Endothelial cell of umbilical vein (primary cell): ENCODE data around the gene TESPA1. TPM values are rescaled to one million over a fixed set of nuclear protein-coding genes. Genes with fewer than 3 reads are reported as not detected.

Experiments used
- BruUV-seq: library from RNA; stranded (reverse); fragments of 400-500 nt; replicated peaks from 2 replicates; lab custom pipeline; 2021; lab: Mats Ljungman, UMichigan
- CTCF ChIA-PET: fragments of 300-600, 350-600 bp; sonication (Branson Sonifier 250); formaldehyde crosslinking; loops from one replicate; lab custom pipeline; 2021; ENCODE audit warnings: antibody characterized with exemption, inconsistent platforms; lab: Charles Lee
- POLR2A ChIA-PET: fragments of 300-600, 350-600 bp; sonication (Branson Sonifier 250); formaldehyde crosslinking; loops from one replicate; lab custom pipeline; 2021; ENCODE audit warnings: antibody characterized with exemption, inconsistent platforms; lab: Charles Lee
- DNase-seq: peaks from one replicate; pipeline ENCODE4 v3.0.0-alpha.2; 2011; ENCODE audit warnings: low read depth, low spot score
- FAIRE-seq: peaks from 2 replicates; lab custom pipeline; 2011; peaks lifted over from hg19 to GRCh38; lab: Jason Lieb, UNC
- H2AFZ ChIP-seq: 2 replicates; pipeline ENCODE4 v1.6.0; 2012; ENCODE audit warnings: low read depth, low read length, control low read depth, inconsistent platforms
- H3K27ac ChIP-seq: 2 replicates; pipeline ENCODE4 v1.5.1; 2011; ENCODE audit warnings: low read depth, mild to moderate bottlenecking, control low read depth, low read length, moderate library complexity; ENCODE audit not compliant: insufficient read depth
- H3K27me3 ChIP-seq, 2 experiments: 2 replicates each; pipeline versions ENCODE4 v1.6.0 to v1.6.1; 2011; ENCODE audit warnings: low read length in 2 of 2, mixed read lengths in 1 of 2; ENCODE audit not compliant: control insufficient read depth in 2 of 2, insufficient read depth in 2 of 2
- H3K36me3 ChIP-seq, 2 experiments: 2 replicates in 1 of 2; 3 replicates in 1 of 2; pipeline ENCODE4 v1.5.1; 2011; ENCODE audit warnings: low read length in 2 of 2, mild to moderate bottlenecking in 1 of 2, moderate library complexity in 1 of 2; ENCODE audit not compliant: control insufficient read depth in 2 of 2, insufficient read depth in 2 of 2; ENCODE audit errors: extremely low read depth in 1 of 2
- H3K4me1 ChIP-seq: 3 replicates; pipeline ENCODE4 v1.5.1; 2011; ENCODE audit warnings: mild to moderate bottlenecking, low read length; ENCODE audit not compliant: control insufficient read depth, insufficient read depth; ENCODE audit errors: extremely low read depth
- H3K4me2 ChIP-seq: 2 replicates; pipeline ENCODE4 v1.6.1; 2011; ENCODE audit warnings: low read length, control low read depth, mixed read lengths; ENCODE audit not compliant: insufficient read depth
- H3K4me3 ChIP-seq, 3 experiments: fragments of 200-600 bp in 1 of 3; sonication (generic), shearing (Covaris generic) in 1 of 3; replicated peaks in 1 of 3; 2 replicates each; pipeline ENCODE4 v1.5.1; 2011 to 2016; ENCODE audit warnings: control low read depth in 3 of 3, low read length in 3 of 3, mild to moderate bottlenecking in 2 of 3, inconsistent platforms in 1 of 3, low read depth in 1 of 3, moderate library complexity in 1 of 3; ENCODE audit not compliant: insufficient read depth in 1 of 3
- H3K79me2 ChIP-seq: 2 replicates; pipeline ENCODE4 v1.6.0; 2012; ENCODE audit warnings: low read length, inconsistent platforms; ENCODE audit not compliant: control insufficient read depth, insufficient read depth
- H3K9ac ChIP-seq: replicated peaks from 2 replicates; pipeline ENCODE3; 2011; ENCODE audit warnings: low read length, control low read depth; ENCODE audit not compliant: insufficient read depth; ENCODE audit errors: extremely low read depth
- H3K9me1 ChIP-seq: replicated peaks from 3 replicates; pipeline ENCODE4 v1.6.0; 2011; ENCODE audit warnings: mild to moderate bottlenecking, low read length; ENCODE audit not compliant: control insufficient read depth, insufficient read depth; ENCODE audit errors: extremely low read depth
- H3K9me3 ChIP-seq: replicated peaks from 2 replicates; pipeline ENCODE4 v1.5.1; 2012; ENCODE audit warnings: low read length, inconsistent platforms; ENCODE audit not compliant: control insufficient read depth, insufficient read depth
- H4K20me1 ChIP-seq: replicated peaks from 2 replicates; pipeline ENCODE3; 2011; ENCODE audit warnings: mild to moderate bottlenecking, low read length; ENCODE audit not compliant: control insufficient read depth, insufficient read depth; ENCODE audit errors: extremely low read depth
- CTCF ChIP-seq, 2 donors: IDR thresholded peaks; 1 replicate in 1 of 2; 2 replicates in 1 of 2; pipeline ENCODE4 v1.5.1; 2011; ENCODE audit warnings: low read length in 2 of 2, mild to moderate bottlenecking in 2 of 2, moderate library complexity in 2 of 2, control low read depth in 1 of 2, inconsistent platforms in 1 of 2, low read depth in 1 of 2; ENCODE audit not compliant: insufficient read depth in 1 of 2; ENCODE audit errors: extremely low read depth in 1 of 2
- EZH2 ChIP-seq: IDR thresholded peaks from 2 replicates; pipeline ENCODE4 v1.6.1; 2012; ENCODE audit warnings: borderline replicate concordance, low read depth, mild to moderate bottlenecking, moderate library complexity, low read length, inconsistent platforms; ENCODE audit not compliant: severe bottlenecking
- FOS ChIP-seq: IDR thresholded peaks from 2 replicates; pipeline ENCODE4 v1.6.1; 2011; ENCODE audit warnings: mild to moderate bottlenecking, low read length, moderate library complexity, borderline replicate concordance; ENCODE audit not compliant: insufficient read depth
- GATA2 ChIP-seq: IDR thresholded peaks from 2 replicates; pipeline ENCODE4 v1.7.0; 2011; ENCODE audit warnings: low read depth, mild to moderate bottlenecking, moderate library complexity, mixed read lengths, low read length; ENCODE audit not compliant: insufficient read length, insufficient read depth
- JUN ChIP-seq: IDR thresholded peaks from 2 replicates; pipeline ENCODE4 v1.6.1; 2011; ENCODE audit warnings: borderline replicate concordance, low read depth; ENCODE audit not compliant: insufficient read length, insufficient read depth
- MAX ChIP-seq: IDR thresholded peaks from 2 replicates; pipeline ENCODE4 v1.6.1; 2011; ENCODE audit not compliant: insufficient read depth, insufficient read length
- MYC ChIP-seq: IDR thresholded peaks from one replicate; pipeline ENCODE4 v1.6.1; 2011; ENCODE audit warnings: mild to moderate bottlenecking, low read depth, low read length
- POLR2A ChIP-seq: IDR thresholded peaks from 2 replicates; pipeline ENCODE4 v1.6.1; 2012; ENCODE audit warnings: low read depth, mild to moderate bottlenecking, control low read depth, low read length
- POLR2AphosphoS5 ChIP-seq: IDR thresholded peaks from 2 replicates; pipeline ENCODE4 v1.6.1; 2012; ENCODE audit warnings: low read depth, mild to moderate bottlenecking, control low read depth, low read length, moderate library complexity; ENCODE audit not compliant: insufficient read depth
- dilution Hi-C: fragments of 300-500 bp; cut with MboI; formaldehyde crosslinking; loops from one replicate; pipeline ENCODE4 v1.15.0; 2019; ENCODE audit warnings: low sequenced_read_pairs; ENCODE audit not compliant: extremely low pct_ligation_motif_present
- intact Hi-C: fragments of 100-400 bp; cut with micrococcal nuclease; formaldehyde crosslinking; loops from one replicate; pipeline ENCODE4 v1.10.0; 2022
- polyA plus RNA-seq, 4 experiments: library from polyadenylated mRNA; depleted of rRNA in 3 of 4; stranded (reverse) in 3 of 4; unstranded in 1 of 4; fragments of >200 nt; gene quantifications; 2 replicates each; pipeline versions ENCODE4 v1.2.1 to v1.2.3, GENCODE V29; 2011 to 2012; ENCODE audit warnings: missing spikeins in 1 of 4
- total RNA-seq: library from RNA; stranded (reverse); gene quantifications from 2 replicates; pipeline ENCODE4 v1.2.3, GENCODE V29; 2021

TESPA1 gene
- total and polyA plus RNA-seq, 2 donors (not counting 3 experiments of a cell fraction or from before 2014, with no cell fraction given): not detected

DNA sequence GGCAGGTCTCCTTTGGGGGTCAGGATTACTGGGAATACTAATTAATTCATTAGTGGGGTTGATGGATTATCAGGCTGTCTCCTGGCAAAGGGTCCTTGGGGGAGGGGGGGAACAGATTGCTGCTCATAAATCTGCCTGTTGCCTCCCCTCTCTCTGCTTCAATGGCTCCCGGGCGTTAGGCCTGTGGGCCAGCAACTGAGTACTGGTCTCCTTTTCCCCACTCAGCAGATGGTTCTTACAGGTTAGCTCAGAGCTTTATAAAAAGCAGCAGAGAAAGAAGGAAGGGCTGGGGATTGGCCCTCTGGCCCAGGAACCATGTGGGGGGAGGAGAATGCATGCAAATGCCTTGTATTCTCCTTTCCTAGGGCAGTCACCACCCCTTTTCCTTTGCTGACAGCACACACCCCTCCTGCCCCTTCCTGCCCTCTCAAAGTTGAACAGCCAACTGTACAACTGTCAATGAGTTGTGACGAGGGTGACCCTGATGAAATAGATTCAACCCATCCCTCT is 32.9 kb upstream of the TESPA1 start:
- intact Hi-C loops: no loop called here
- H3K4me1 ChIP-seq: no peaks in the 10 kb centered on the region
- FAIRE-seq: no peak
- no peaks in the 10 kb centered on the region for H3K9me3 ChIP-seq
- no peak overlapping the region for H3K4me2 ChIP-seq
- no peaks in the 10 kb centered on the region for H3K27me3 ChIP-seq
- TF ChIP-seq POLR2AphosphoS5: no peak
- TF ChIP-seq POLR2A: no peak
- TF ChIP-seq MAX: no peak
- TF ChIP-seq EZH2: no peak
- TF ChIP-seq FOS: no peak
- BruUV-seq: no TSS peak
- H3K9ac ChIP-seq: no peak overlapping the region
- dilution Hi-C loops: no loop called here
- CTCF ChIA-PET: no interaction called here
- no peaks in the 10 kb centered on the region for H4K20me1 ChIP-seq
- H2AFZ ChIP-seq: no peak overlapping the region
- H3K9me1 ChIP-seq: no peaks in the 10 kb centered on the region
- no peak overlapping the region for H3K27ac ChIP-seq
- no peak for DNase-seq
- POLR2A ChIA-PET: no interaction called here
- H3K4me3 ChIP-seq: no peak overlapping the region
- H3K79me2 ChIP-seq: no peaks in the 10 kb centered on the region
- H3K36me3 ChIP-seq: no peaks in the 10 kb centered on the region

DNA sequence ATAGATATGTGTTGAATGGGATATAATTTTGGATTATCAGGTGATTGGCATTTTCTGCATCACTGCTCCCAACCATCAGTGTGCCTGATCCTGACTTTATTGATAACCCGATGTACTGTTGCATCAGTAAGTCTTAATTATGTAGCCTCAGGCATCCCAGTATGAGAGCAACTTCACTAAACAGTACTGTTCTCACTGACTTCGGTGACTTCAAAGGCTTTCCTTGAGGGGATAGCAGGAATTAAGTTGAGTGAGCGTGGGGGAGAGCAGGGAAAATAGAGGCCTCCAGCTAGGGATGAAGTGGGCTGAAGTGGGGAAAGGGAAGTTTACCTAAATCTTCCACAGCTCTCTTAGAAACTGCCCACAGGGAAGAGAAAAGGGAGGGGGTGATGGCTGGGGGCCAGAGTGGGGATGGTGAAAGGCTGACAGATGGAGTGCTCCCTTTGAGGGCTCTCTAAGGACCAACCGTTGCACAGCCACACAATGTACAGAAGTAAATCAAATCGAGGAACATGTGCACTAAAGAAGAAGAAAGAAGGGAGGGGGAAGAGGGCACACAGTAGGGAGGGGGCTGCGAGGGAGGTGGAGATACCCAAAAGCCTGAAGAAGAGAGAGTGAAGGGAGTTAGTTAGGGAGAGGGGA is 24.5 kb upstream of the TESPA1 start:
- intact Hi-C loops: no loop called here
- CTCF ChIA-PET: interaction anchor here (0.9 to 4.0 kb wide), 2 partner anchors 16 kb away, joined by 3 to 18 read pairs; no protein-coding TSS in a partner anchor
- TF ChIP-seq POLR2AphosphoS5: no peak
- no peak for TF ChIP-seq MYC
- no peak for TF ChIP-seq CTCF (IDR thresholded peaks at IDR 0.05; ENCODE audit: extremely low read depth in 1 of 2, insufficient read depth in 1 of 2, low read depth in 1 of 2, low read length in 2 of 2)
- TF ChIP-seq MAX: no peak
- no peak for TF ChIP-seq GATA2
- no peak for TF ChIP-seq EZH2
- no peak for TF ChIP-seq JUN
- TF ChIP-seq FOS: no peak
- no peak for TF ChIP-seq POLR2A

More for the DNA sequence above, 24.5 kb upstream of the TESPA1 start:
- Histone ChIP-seq H3K27me3 (no peaks in the 10 kb centered on the region), H3K9ac (no peak overlapping the region), H3K9me3 (no peaks in the 10 kb centered on the region), H3K4me3 (no peak overlapping the region), H3K27ac (no peak overlapping the region), H3K4me1 (no peaks in the 10 kb centered on the region), H4K20me1 (no peaks in the 10 kb centered on the region), H3K9me1 (no peaks in the 10 kb centered on the region), H2AFZ (no peak overlapping the region), H3K4me2 (no peak overlapping the region), H3K79me2 (no peaks in the 10 kb centered on the region), H3K36me3 (no peaks in the 10 kb centered on the region)
- BruUV-seq: no TSS peak
- FAIRE-seq (no peak), DNase-seq (no peak)
- dilution Hi-C loops: no loop called here
- POLR2A ChIA-PET: no interaction called here
